ENCODE results near the gene TBCK.

Gene TBCK

DNA sequence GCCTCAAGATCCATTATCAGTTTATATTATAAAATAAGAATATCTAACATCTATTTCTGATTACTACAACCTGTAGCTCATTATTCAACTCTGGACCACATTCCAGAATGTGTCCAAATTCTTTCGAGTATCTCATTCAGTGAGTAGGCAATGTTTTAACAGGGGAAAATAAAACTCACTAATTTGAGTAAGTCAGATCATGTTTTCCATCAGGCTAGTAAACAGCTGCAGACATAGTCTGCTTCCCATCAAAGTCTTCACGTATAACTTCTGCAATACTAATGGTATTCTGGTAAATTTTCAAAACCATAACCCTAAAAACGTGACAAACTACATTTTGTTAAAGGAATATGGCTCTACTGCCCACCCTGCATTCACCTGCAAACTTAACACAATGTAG is 31.8 kb downstream of the TBCK start:
- TF ChIP-seq FOXM1 (IDR thresholded peaks at IDR 0.05; ENCODE audit: borderline replicate concordance, low read depth) = no peak
- no peak for TF ChIP-seq CREB1 (IDR thresholded peaks at IDR 0.05; ENCODE audit: low read depth)
- TF ChIP-seq CEBPB (IDR thresholded peaks at IDR 0.05) = no peak
- TF ChIP-seq ZBTB7A (IDR thresholded peaks at IDR 0.05; ENCODE audit: low read depth) = no peak
- no peak for TF ChIP-seq TCF12 (IDR thresholded peaks at IDR 0.05; ENCODE audit: low read depth)
- TF ChIP-seq NFIC (IDR thresholded peaks at IDR 0.05) = no peak
- no peak for TF ChIP-seq YY1 (IDR thresholded peaks at IDR 0.05; ENCODE audit: low read depth)
- no peak for TF ChIP-seq TEAD4 (IDR thresholded peaks at IDR 0.05)
- TF ChIP-seq EGR1 (IDR thresholded peaks at IDR 0.05) = no peak
- no peak for TF ChIP-seq TAF1 (IDR thresholded peaks at IDR 0.05; ENCODE audit: low read depth)
- TF ChIP-seq, protein P1, sequence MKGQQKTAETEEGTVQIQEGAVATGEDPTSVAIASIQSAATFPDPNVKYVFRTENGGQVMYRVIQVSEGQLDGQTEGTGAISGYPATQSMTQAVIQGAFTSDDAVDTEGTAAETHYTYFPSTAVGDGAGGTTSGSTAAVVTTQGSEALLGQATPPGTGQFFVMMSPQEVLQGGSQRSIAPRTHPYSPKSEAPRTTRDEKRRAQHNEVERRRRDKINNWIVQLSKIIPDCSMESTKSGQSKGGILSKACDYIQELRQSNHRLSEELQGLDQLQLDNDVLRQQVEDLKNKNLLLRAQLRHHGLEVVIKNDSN (IDR thresholded peaks at IDR 0.05) = no peak
- TF ChIP-seq, protein P2, sequence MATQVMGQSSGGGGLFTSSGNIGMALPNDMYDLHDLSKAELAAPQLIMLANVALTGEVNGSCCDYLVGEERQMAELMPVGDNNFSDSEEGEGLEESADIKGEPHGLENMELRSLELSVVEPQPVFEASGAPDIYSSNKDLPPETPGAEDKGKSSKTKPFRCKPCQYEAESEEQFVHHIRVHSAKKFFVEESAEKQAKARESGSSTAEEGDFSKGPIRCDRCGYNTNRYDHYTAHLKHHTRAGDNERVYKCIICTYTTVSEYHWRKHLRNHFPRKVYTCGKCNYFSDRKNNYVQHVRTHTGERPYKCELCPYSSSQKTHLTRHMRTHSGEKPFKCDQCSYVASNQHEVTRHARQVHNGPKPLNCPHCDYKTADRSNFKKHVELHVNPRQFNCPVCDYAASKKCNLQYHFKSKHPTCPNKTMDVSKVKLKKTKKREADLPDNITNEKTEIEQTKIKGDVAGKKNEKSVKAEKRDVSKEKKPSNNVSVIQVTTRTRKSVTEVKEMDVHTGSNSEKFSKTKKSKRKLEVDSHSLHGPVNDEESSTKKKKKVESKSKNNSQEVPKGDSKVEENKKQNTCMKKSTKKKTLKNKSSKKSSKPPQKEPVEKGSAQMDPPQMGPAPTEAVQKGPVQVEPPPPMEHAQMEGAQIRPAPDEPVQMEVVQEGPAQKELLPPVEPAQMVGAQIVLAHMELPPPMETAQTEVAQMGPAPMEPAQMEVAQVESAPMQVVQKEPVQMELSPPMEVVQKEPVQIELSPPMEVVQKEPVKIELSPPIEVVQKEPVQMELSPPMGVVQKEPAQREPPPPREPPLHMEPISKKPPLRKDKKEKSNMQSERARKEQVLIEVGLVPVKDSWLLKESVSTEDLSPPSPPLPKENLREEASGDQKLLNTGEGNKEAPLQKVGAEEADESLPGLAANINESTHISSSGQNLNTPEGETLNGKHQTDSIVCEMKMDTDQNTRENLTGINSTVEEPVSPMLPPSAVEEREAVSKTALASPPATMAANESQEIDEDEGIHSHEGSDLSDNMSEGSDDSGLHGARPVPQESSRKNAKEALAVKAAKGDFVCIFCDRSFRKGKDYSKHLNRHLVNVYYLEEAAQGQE (IDR thresholded peaks at IDR 0.05; ENCODE audit: low read depth) = no peak
- TF ChIP-seq EP300 (IDR thresholded peaks at IDR 0.05; ENCODE audit: borderline replicate concordance) = no peak
- TF ChIP-seq, protein P3, sequence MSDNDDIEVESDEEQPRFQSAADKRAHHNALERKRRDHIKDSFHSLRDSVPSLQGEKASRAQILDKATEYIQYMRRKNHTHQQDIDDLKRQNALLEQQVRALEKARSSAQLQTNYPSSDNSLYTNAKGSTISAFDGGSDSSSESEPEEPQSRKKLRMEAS (IDR thresholded peaks at IDR 0.05) = no peak
- no peak for TF ChIP-seq RAD21 (IDR thresholded peaks at IDR 0.05; ENCODE audit: low read depth)

DNA sequence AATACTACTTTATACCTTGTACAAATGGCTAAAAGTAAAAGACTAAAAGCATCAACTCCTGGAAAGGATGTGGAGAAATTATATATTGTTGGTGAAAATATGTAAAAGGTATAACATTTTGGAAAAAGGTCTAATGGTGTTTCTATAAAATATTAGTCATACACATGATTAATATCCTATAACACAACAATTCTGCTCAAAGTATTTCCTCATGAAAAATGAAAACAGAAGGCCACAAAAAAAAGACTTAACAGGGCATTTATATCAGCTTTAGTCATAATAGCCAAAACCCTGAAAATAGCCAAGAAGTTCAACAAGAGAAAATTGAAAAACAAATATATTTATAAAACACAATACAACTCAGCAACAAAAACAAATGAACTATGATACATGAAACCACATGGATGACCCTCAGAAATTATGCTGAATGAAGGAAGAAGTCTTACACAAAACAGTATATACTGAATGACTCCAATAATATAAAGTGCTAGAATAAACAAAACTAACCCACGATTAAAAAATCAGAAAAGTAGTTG is 38.8 kb downstream of the TBCK start:
- TF ChIP-seq TCF12 (IDR thresholded peaks at IDR 0.05; ENCODE audit: low read depth) (no peak), ZBTB7A (IDR thresholded peaks at IDR 0.05; ENCODE audit: low read depth) (no peak), EP300 (IDR thresholded peaks at IDR 0.05; ENCODE audit: borderline replicate concordance) (no peak), TAF1 (IDR thresholded peaks at IDR 0.05; ENCODE audit: low read depth) (no peak), YY1 (IDR thresholded peaks at IDR 0.05; ENCODE audit: low read depth) (no peak), CEBPB (IDR thresholded peaks at IDR 0.05) (no peak), TEAD4 (IDR thresholded peaks at IDR 0.05) (no peak), NFIC (IDR thresholded peaks at IDR 0.05) (no peak), RAD21 (IDR thresholded peaks at IDR 0.05; ENCODE audit: low read depth) (no peak), EGR1 (IDR thresholded peaks at IDR 0.05) (no peak), CREB1 (IDR thresholded peaks at IDR 0.05; ENCODE audit: low read depth) (no peak), FOXM1 (IDR thresholded peaks at IDR 0.05; ENCODE audit: borderline replicate concordance, low read depth) (no peak)
- TF ChIP-seq, protein P3 (IDR thresholded peaks at IDR 0.05) = no peak
- TF ChIP-seq, protein P1 (IDR thresholded peaks at IDR 0.05) = no peak
- TF ChIP-seq, protein P2 (IDR thresholded peaks at IDR 0.05; ENCODE audit: low read depth) = no peak

DNA sequence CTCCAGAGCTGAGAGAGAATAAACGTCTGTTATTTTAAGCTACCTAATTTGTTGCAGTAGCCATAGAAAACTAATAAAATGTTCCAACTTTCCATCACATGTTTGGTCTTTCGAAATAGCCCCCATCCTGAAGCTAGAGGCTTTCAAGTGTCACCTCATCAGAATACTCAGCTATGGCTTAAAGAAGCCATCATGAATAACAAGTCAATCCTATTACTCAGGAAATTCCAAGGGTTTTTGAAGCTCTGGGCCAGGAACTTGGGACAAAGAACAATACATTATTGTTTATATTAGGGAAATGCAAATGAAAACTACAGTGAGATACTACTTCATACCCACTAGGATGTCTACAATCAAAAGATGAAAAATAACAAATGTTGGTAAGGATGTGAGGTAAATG is 42.2 kb downstream of the TBCK start:
- TF ChIP-seq EP300 (IDR thresholded peaks at IDR 0.05; ENCODE audit: borderline replicate concordance) = no peak
- no peak for TF ChIP-seq TEAD4 (IDR thresholded peaks at IDR 0.05)
- TF ChIP-seq, protein P2 (IDR thresholded peaks at IDR 0.05; ENCODE audit: low read depth) = no peak
- TF ChIP-seq TCF12 (IDR thresholded peaks at IDR 0.05; ENCODE audit: low read depth) = no peak
- TF ChIP-seq TAF1 (IDR thresholded peaks at IDR 0.05; ENCODE audit: low read depth) = no peak

DNA sequence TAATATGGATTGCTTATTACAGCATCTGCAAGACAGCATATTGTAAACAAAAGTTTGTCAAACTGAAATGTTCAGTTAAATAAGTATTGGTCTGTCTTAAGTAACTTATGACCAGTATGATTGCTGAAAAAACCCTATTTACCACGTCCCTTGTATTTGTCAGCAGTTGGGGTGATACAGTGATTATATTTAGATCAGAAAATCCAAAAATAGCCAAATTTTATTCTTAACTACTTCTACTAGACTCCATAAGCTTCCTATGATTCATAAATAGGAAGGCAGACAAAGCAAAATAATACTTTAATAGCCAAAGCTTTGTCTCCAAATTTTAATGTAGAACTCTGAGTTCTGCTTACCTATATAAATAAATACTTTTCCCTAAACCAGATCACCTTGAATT is 45.3 kb downstream of the TBCK start:
- TF ChIP-seq EGR1 (IDR thresholded peaks at IDR 0.05) = no peak

DNA sequence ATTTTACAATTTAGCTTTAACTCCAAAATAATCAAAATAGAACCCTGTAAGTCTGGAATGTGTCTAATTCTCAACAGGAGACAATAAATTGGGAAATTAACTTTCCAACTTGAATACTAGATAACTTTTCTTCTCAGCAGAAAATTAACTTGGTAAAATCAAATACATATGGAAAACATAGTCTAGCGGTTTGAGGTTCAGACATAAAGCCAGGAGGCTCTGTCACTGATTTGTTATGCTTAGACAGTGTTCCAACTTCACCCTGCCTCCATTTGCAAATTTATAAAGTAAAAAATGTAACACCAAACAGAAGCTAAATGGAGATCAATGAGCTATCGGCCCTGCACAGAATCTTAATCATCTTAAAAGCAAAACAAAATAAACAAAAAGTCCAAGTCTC is 46.3 kb downstream of the TBCK start:
- TF ChIP-seq FOXM1 (IDR thresholded peaks at IDR 0.05; ENCODE audit: borderline replicate concordance, low read depth) = no peak
- TF ChIP-seq CREB1 (IDR thresholded peaks at IDR 0.05; ENCODE audit: low read depth) = no peak
- TF ChIP-seq CEBPB (IDR thresholded peaks at IDR 0.05) = no peak
- no peak for TF ChIP-seq EP300 (IDR thresholded peaks at IDR 0.05; ENCODE audit: borderline replicate concordance)
- no peak for TF ChIP-seq ZBTB7A (IDR thresholded peaks at IDR 0.05; ENCODE audit: low read depth)
- TF ChIP-seq YY1 (IDR thresholded peaks at IDR 0.05; ENCODE audit: low read depth) = no peak
- TF ChIP-seq TCF12 (IDR thresholded peaks at IDR 0.05; ENCODE audit: low read depth) = no peak
- no peak for TF ChIP-seq TEAD4 (IDR thresholded peaks at IDR 0.05)
- TF ChIP-seq, protein P3 (IDR thresholded peaks at IDR 0.05) = no peak
- no peak for TF ChIP-seq RAD21 (IDR thresholded peaks at IDR 0.05; ENCODE audit: low read depth)
- TF ChIP-seq, protein P1 (IDR thresholded peaks at IDR 0.05) = no peak
- TF ChIP-seq EGR1 (IDR thresholded peaks at IDR 0.05) = no peak

Measured in Ishikawa (cell line).